Ramos (cell line): ENCODE measurements around the gene SLC35F1.

ENCODE experiments used
- in situ Hi-C: fragments of 300-500 bp; cut with MboI; formaldehyde crosslinking; loops from one replicate; pipeline ENCODE4 v1.14.3; 2022; ENCODE audit warnings: low sequenced_read_pairs; ENCODE audit not compliant: unreplicated experiment

SLC35F1 gene

DNA sequence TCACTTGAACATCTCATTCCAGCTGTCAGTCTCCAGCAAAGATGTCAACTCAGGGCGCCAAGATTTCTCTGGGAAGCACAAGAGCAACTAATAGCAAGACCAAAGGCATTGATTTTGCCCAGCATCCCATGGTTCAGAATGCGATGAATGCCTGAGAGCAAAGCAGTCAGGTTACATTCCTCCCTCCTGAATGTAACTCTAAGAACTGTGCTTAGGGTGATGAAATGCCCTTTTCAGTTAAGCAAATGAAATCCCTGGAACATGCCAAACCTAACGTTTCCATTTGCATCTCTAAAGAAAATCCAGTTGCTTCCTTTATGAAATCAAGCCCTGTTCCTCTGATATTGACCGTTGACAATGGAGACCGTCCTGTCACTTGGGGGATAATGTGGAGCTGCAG, 417.1 kb downstream of the SLC35F1 start:
- in situ Hi-C loops: no loop called here

- in situ Hi-C loops: no loop called here
These were observed 418.3 kb downstream of the SLC35F1 start for GRCh38 chr6:118325220-118325860.

GRCh38 chr6:118326712-118327111, 419.6 kb downstream of the SLC35F1 start:
- in situ Hi-C loops: no loop called here

- in situ Hi-C loops: no loop called here
These were observed 420.2 kb downstream of the SLC35F1 start for GRCh38 chr6:118327237-118327636.

- in situ Hi-C loops: no loop called here
These were observed 426.7 kb downstream of the SLC35F1 start for GRCh38 chr6:118333772-118334171.

DNA sequence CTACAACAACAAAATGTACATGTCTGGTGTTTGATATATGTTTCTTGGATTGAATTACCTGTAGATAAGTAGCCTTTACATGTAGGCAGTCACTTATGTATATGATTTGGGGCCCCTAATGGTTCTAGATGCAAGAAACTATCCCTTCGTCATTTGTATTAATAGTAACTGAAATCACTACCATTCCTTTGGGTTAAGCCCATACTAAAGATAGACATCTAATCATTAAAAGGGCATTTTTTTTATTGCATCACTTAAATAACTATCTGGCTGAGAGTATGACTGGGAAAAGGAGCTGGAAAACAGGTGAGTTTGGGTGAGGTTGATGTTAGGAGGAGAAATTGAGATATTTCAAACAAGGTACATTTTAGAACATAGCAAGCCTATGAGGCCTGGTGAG, 427.6 kb downstream of the SLC35F1 start:
- in situ Hi-C loops: no loop called here

DNA sequence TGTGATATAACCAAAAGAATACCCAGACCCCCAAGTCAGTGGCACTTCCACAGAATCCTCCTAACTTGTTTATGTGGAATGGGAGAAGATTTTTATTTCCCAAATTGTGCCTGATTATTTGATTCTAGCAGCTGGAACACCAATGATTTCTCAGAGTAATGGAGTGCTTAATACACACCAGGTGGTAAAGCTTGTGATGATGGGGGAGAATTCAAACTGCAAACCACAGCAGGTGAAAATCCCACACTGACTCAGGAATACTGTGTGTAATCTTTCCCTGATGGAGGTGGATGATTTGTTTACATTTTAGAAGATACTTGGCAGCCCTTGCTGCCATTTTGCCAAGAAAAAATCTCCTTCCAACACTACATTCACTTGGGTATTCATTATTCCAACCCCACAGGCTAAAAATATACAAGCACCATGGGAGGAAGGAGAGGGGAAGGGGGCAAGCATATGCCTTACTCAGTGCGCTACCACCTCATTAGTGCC, 428.3 kb downstream of the SLC35F1 start:
- in situ Hi-C loops: no loop called here

DNA sequence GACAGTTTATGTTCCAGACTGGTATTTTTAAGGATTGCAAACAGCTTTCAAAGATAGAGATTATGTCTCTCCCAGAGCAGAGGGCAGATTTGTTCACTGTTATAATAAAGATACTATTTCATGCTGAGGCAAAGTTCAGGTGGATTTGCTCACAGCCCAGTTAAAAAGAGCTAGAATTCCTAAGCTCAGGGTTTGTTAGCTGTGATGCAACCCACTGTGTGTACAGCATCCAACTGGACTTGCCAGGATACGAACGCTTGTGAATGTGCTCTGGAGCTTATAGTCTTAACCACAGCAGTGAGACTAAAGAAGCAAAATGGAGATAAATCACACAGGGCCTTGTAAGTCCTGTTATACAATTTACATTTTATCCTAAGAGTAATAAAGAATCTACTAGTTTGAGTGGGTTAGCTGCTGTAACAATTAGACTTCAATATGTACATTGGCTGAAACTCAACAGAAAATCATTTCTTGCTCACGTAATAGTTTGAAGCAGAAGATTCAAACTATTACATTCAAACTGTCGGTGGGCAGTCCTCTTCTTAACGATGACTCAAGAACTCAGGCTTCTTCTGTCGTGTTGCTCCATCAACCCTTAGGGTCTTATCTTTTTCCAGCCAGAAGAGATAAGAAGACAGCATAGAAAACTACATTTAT, 437.1 kb downstream of the SLC35F1 start:
- in situ Hi-C loops: no loop called here

- in situ Hi-C loops: no loop called here
These were observed 443.9 kb downstream of the SLC35F1 start for GRCh38 chr6:118350881-118351430.

DNA sequence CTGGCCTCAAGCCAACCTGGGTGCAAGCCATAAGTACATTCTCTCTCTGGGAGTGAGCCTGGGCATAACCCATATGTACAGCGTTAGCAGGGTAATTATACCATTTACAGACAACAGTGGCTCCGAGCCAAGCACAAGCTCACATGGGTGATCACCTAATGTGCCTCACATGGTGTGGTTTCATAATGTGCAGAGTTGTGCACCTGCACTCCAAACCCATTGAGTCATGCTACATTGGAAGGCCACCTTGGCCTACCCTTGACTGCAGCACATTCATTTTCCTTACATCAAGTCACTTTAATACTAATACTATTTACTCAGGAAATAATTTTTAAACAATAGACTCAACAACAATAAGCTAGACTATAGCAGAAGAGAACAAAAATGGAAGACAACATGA, 446.5 kb downstream of the SLC35F1 start:
- in situ Hi-C loops: no loop called here

- in situ Hi-C loops: no loop called here
These were observed 447.6 kb downstream of the SLC35F1 start for GRCh38 chr6:118354641-118355040.

DNA sequence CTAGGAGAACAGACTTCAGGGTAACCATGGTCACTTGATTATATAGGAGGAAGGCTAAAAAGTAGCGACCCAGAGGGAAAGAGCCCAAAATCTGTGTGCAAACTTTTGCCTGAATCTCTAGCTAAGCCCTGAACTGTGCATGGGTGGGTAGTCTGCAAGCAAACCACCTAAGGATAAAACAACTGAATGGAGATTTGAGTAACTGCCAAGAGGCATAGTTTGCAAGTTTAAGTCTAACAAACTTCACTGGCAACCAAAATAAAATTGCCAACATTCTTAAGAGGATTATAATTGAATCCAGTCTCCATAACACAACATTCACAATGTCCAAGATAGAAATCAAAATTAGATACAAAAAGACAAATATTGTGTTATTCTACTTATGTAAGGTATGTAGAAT, 449.0 kb downstream of the SLC35F1 start:
- in situ Hi-C loops: no loop called here

- in situ Hi-C loops: no loop called here
These were observed 449.6 kb downstream of the SLC35F1 start for GRCh38 chr6:118356686-118357085.
